Thyroid gland (tissue), 4 donors: Measurements from ENCODE around the gene RPL38. TPM values are rescaled to one million over a fixed set of nuclear protein-coding genes. Genes with fewer than 3 reads are reported as not detected.
A peak's percentile ranks its signal among the peaks of the same experiment; 100 is the strongest.

ENCODE experiments used
- DNase-seq, 2 donors: peaks; one replicate each; pipeline ENCODE4 v3.0.0-alpha.2; 2019
- H3K27ac ChIP-seq, 3 donors: fragments of 200-600 bp; sonication (generic); 1 replicate in 2 of 3; 2 replicates in 1 of 3; pipeline ENCODE4 v1.5.1; 2016 to 2019; ENCODE audit warnings: mild to moderate bottlenecking in 1 of 3, moderate library complexity in 1 of 3
- H3K27me3 ChIP-seq: fragments of 200-600 bp; sonication (generic); one replicate; pipeline ENCODE4 v1.5.1; 2019
- H3K36me3 ChIP-seq, 2 donors: fragments of 200-600 bp; sonication (generic); one replicate each; pipeline ENCODE4 v1.5.1; 2016 to 2019
- H3K4me1 ChIP-seq, 2 donors: fragments of 200-600 bp; sonication (generic); one replicate each; pipeline ENCODE4 v1.5.1; 2017 to 2019
- H3K4me3 ChIP-seq, 3 donors: fragments of 200-600 bp; sonication (generic); replicated peaks in 1 of 3; 1 replicate in 2 of 3; 2 replicates in 1 of 3; pipeline ENCODE4 v1.5.1; 2016; ENCODE audit warnings: mild to moderate bottlenecking in 1 of 3
- H3K9me3 ChIP-seq: fragments of 200-600 bp; sonication (generic); one replicate; pipeline ENCODE4 v1.5.1; 2017
- CTCF ChIP-seq, 6 experiments: fragments of 200-600 bp in 3 of 6; fragments of 450-650 bp in 3 of 6; sonication (generic) in 3 of 6; IDR thresholded peaks; one replicate each; pipeline ENCODE4 v1.5.1; 2016 to 2019; ENCODE audit warnings: antibody characterized with exemption in 6 of 6, mild to moderate bottlenecking in 2 of 6, inconsistent platforms in 1 of 6, moderate library complexity in 1 of 6
- POLR2A ChIP-seq, 2 donors: fragments of 450-650 bp; IDR thresholded peaks; one replicate each; pipeline ENCODE4 v1.6.1; 2017; ENCODE audit warnings: antibody characterized with exemption in 2 of 2, mild to moderate bottlenecking in 2 of 2, moderate library complexity in 1 of 2
- WGBS, 2 donors: methylation state at CpG; one replicate each; pipeline ENCODE4 v1.1.5; 2017; 5-methylcytosine and 5-hydroxymethylcytosine counted together
- intact Hi-C: fragments of 100-400 bp; cut with DNase I; formaldehyde crosslinking; loops from one replicate; pipeline ENCODE4 v1.15.1; 2023
- total RNA-seq, 4 donors: library from RNA; depleted of rRNA; stranded (reverse); fragments of >200 nt; gene quantifications; one replicate each; pipeline ENCODE4 v1.2.3, GENCODE V29; 2016

Gene RPL38
- total RNA-seq, 4 donors from 2014 or later: 320 to 657 (median 412) TPM

- DNase-seq: no peak
- TF ChIP-seq POLR2A (IDR thresholded peaks at IDR 0.05) (no peak), CTCF (IDR thresholded peaks at IDR 0.05) (no peak)
- Histone ChIP-seq H3K4me1 (peaks cover 42 to 60% of the 10 kb centered on the region in 2 donors), H3K9me3 (no peaks in the 10 kb centered on the region), H3K27ac (peak overlapping the region; percentile 57 to 74 (median 69)), H3K4me3 (no peak overlapping the region), H3K36me3 (no peaks in the 10 kb centered on the region), H3K27me3 (no peaks in the 10 kb centered on the region)
- WGBS, 2 donors: 61 to 62% methylated on average over 2 of the region's 2 CpGs
- intact Hi-C loops: no loop called here
Measured at GRCh38 chr17:74241847-74242246, 38.4 kb downstream of the RPL38 start.

GRCh38 chr17:74243013-74243755 is 39.7 kb downstream of the RPL38 start:
- no peaks in the 10 kb centered on the region for H3K36me3 ChIP-seq
- peaks cover 32 to 49% of the 10 kb centered on the region in 2 donors for H3K4me1 ChIP-seq
- DNase-seq: peak; percentile 93 to 94
- TF ChIP-seq POLR2A (IDR thresholded peaks at IDR 0.05) (no peak), CTCF (IDR thresholded peaks at IDR 0.05) (no peak)
- H3K27me3 ChIP-seq: no peaks in the 10 kb centered on the region
- no peak overlapping the region for H3K4me3 ChIP-seq
- WGBS, 2 donors: 29 to 54% methylated on average over 8 to 12 of the region's 13 CpGs
- H3K9me3 ChIP-seq: no peaks in the 10 kb centered on the region
- intact Hi-C loops: no loop called here
- H3K27ac ChIP-seq: peak overlapping the region; percentile 5 to 56 (median 39)

GRCh38 chr17:74244128-74244527 is 40.6 kb downstream of the RPL38 start:
- no peak overlapping the region for H3K27ac ChIP-seq
- TF ChIP-seq POLR2A (IDR thresholded peaks at IDR 0.05) (no peak), CTCF (IDR thresholded peaks at IDR 0.05) (no peak)
- no peaks in the 10 kb centered on the region for H3K9me3 ChIP-seq
- H3K4me1 ChIP-seq: peaks cover 32 to 47% of the 10 kb centered on the region in 2 donors
- H3K27me3 ChIP-seq: no peaks in the 10 kb centered on the region
- intact Hi-C loops: no loop called here
- H3K36me3 ChIP-seq: no peaks in the 10 kb centered on the region
- 95% methylated on average over 5 to 10 of the region's 10 CpGs for WGBS, 2 donors
- H3K4me3 ChIP-seq: no peak overlapping the region
- DNase-seq: no peak

GRCh38 chr17:74244548-74244947 is 41.1 kb downstream of the RPL38 start:
- 84 to 85% methylated on average over 6 of the region's 6 CpGs for WGBS, 2 donors
- Histone ChIP-seq H3K9me3 (no peaks in the 10 kb centered on the region), H3K36me3 (no peaks in the 10 kb centered on the region), H3K4me1 (peaks cover 32 to 42% of the 10 kb centered on the region in 2 donors), H3K27me3 (no peaks in the 10 kb centered on the region), H3K27ac (no peak overlapping the region), H3K4me3 (no peak overlapping the region)
- intact Hi-C loops: no loop called here
- DNase-seq: no peak
- TF ChIP-seq CTCF (IDR thresholded peaks at IDR 0.05): no peak
- no peak for TF ChIP-seq POLR2A (IDR thresholded peaks at IDR 0.05)

- no peak for DNase-seq
- Histone ChIP-seq H3K4me3 (no peak overlapping the region), H3K36me3 (no peaks in the 10 kb centered on the region), H3K27me3 (no peaks in the 10 kb centered on the region), H3K9me3 (no peaks in the 10 kb centered on the region), H3K27ac (no peak overlapping the region), H3K4me1 (peaks cover 30 to 35% of the 10 kb centered on the region in 2 donors)
- intact Hi-C loops: no loop called here
- 81 to 96% methylated on average over 18 of the region's 21 CpGs for WGBS, 2 donors
- no peak for TF ChIP-seq CTCF (IDR thresholded peaks at IDR 0.05)
- TF ChIP-seq POLR2A (IDR thresholded peaks at IDR 0.05): no peak
Measured at GRCh38 chr17:74245145-74245831, 41.8 kb downstream of the RPL38 start.
